H1 (cell line): ENCODE measurements around the gene TP53BP2. TPM values are rescaled to one million over a fixed set of nuclear protein-coding genes. Genes with fewer than 3 reads are reported as not detected.
A peak's percentile ranks its signal among the peaks of the same experiment; 100 is the strongest.

Experiments
- CTCF ChIA-PET: fragments of 300-600 bp; sonication (Branson Sonifier 250); formaldehyde crosslinking; loops from one replicate; lab custom pipeline; 2021; ENCODE audit not compliant: partially characterized antibody; lab: Charles Lee
- POLR2A ChIA-PET: fragments of 300-600 bp; sonication (Branson Sonifier 250); formaldehyde crosslinking; loops from one replicate; lab custom pipeline; 2021; ENCODE audit warnings: inconsistent platforms; ENCODE audit not compliant: partially characterized antibody; lab: Charles Lee
- DNase-seq, 2 experiments: peaks; one replicate each; pipeline versions ENCODE4 v3.0.0 to v3.0.0-alpha.2; 2010 to 2022; ENCODE audit warnings: low spot score in 2 of 2, low read depth in 1 of 2, mixed read lengths in 1 of 2
- FAIRE-seq: peaks from 2 replicates; lab custom pipeline; 2011; peaks lifted over from hg19 to GRCh38; lab: Jason Lieb, UNC
- H2AFZ ChIP-seq: 2 replicates; pipeline ENCODE4 v1.8.1; 2012; ENCODE audit warnings: low read length, inconsistent platforms
- H2AK5ac ChIP-seq: 2 replicates; pipeline ENCODE4 v1.6.1; 2013; ENCODE audit warnings: low read depth, low read length
- H2BK120ac ChIP-seq: replicated peaks from 2 replicates; pipeline ENCODE3; 2013; ENCODE audit warnings: low read depth, low read length, inconsistent platforms
- H2BK12ac ChIP-seq: 2 replicates; pipeline ENCODE4 v1.6.1; 2013; ENCODE audit warnings: low read depth, low read length
- H2BK15ac ChIP-seq: 2 replicates; pipeline ENCODE4 v1.6.1; 2013; ENCODE audit warnings: low read length
- H2BK20ac ChIP-seq: 2 replicates; pipeline ENCODE4 v1.6.1; 2013; ENCODE audit warnings: low read length
- H2BK5ac ChIP-seq: 2 replicates; pipeline ENCODE4 v1.6.1; 2013; ENCODE audit warnings: low read depth, low read length
- H3K14ac ChIP-seq: 2 replicates; pipeline ENCODE4 v1.6.1; 2013; ENCODE audit warnings: inconsistent platforms; ENCODE audit not compliant: insufficient read length
- H3K18ac ChIP-seq: 2 replicates; pipeline ENCODE4 v1.6.1; 2013; ENCODE audit warnings: low read length; ENCODE audit errors: extremely low read depth
- H3K23ac ChIP-seq: 2 replicates; pipeline ENCODE4 v1.6.1; 2013; ENCODE audit warnings: inconsistent platforms; ENCODE audit not compliant: insufficient read length
- H3K23me2 ChIP-seq: 2 replicates; pipeline ENCODE4 v1.6.1; 2013; ENCODE audit warnings: low read depth, low read length
- H3K27ac ChIP-seq: 2 replicates; pipeline ENCODE4 v1.6.1; 2011; ENCODE audit warnings: low read depth, low read length, inconsistent platforms
- H3K27me3 ChIP-seq, 4 experiments: replicated peaks in 1 of 4; 1 replicate in 1 of 4; 2 replicates in 3 of 4; pipeline versions ENCODE4 v1.6.1 to v1.8.1; 2011 to 2013; ENCODE audit warnings: low read length in 3 of 4, mild to moderate bottlenecking in 3 of 4, inconsistent platforms in 2 of 4, mixed read lengths in 2 of 4, moderate library complexity in 1 of 4; ENCODE audit not compliant: control insufficient read depth in 3 of 4, insufficient read depth in 3 of 4; ENCODE audit errors: extremely low read depth in 1 of 4
- H3K36me3 ChIP-seq, 4 experiments: 2 replicates each; pipeline versions ENCODE4 v1.6.1 to v1.8.1; 2011 to 2013; ENCODE audit warnings: mild to moderate bottlenecking in 4 of 4, low read length in 3 of 4, moderate library complexity in 2 of 4, control low read depth in 1 of 4, inconsistent platforms in 1 of 4; ENCODE audit not compliant: insufficient read depth in 4 of 4, control insufficient read depth in 2 of 4
- H3K4ac ChIP-seq: replicated peaks from 2 replicates; pipeline ENCODE3; 2013; ENCODE audit warnings: low read length, low read depth, mixed read lengths, inconsistent platforms; ENCODE audit not compliant: insufficient read length
- H3K4me1 ChIP-seq, 4 experiments: replicated peaks in 1 of 4; 1 replicate in 1 of 4; 2 replicates in 3 of 4; pipeline versions ENCODE4 v1.6.1 to v1.8.1; 2011 to 2013; ENCODE audit warnings: low read length in 3 of 4, inconsistent platforms in 2 of 4, mixed read lengths in 1 of 4; ENCODE audit not compliant: insufficient read depth in 4 of 4, control insufficient read depth in 3 of 4
- H3K4me2 ChIP-seq, 2 experiments: 2 replicates each; pipeline versions ENCODE4 v1.6.1 to v1.8.1; 2011 to 2013; ENCODE audit warnings: low read depth in 2 of 2, low read length in 2 of 2, control low read depth in 1 of 2, inconsistent platforms in 1 of 2, mild to moderate bottlenecking in 1 of 2; ENCODE audit not compliant: insufficient read depth in 1 of 2
- H3K4me3 ChIP-seq, 4 experiments: fragments of 200-600, 300-600 bp in 1 of 4; sonication (generic), shearing (Covaris generic), sonication (Bioruptor Twin) in 1 of 4; 2 replicates each; pipeline versions ENCODE4 v1.5.1 to v1.8.1; 2011 to 2016; ENCODE audit warnings: low read length in 4 of 4, low read depth in 3 of 4, control low read depth in 2 of 4, inconsistent platforms in 2 of 4, mild to moderate bottlenecking in 2 of 4, mixed read lengths in 1 of 4, moderate library complexity in 1 of 4; ENCODE audit not compliant: insufficient read depth in 2 of 4; ENCODE audit errors: extremely low read depth in 1 of 4
- H3K56ac ChIP-seq: replicated peaks from 2 replicates; pipeline ENCODE3; 2013; ENCODE audit warnings: low read depth, mild to moderate bottlenecking, mixed read lengths, low read length, inconsistent platforms; ENCODE audit not compliant: insufficient read length
- H3K79me1 ChIP-seq: 2 replicates; pipeline ENCODE4 v1.6.1; 2013; ENCODE audit warnings: low read depth, low read length, control low read depth
- H3K79me2 ChIP-seq, 2 experiments: 2 replicates each; pipeline versions ENCODE4 v1.6.1 to v1.8.1; 2012 to 2013; ENCODE audit warnings: low read length in 2 of 2, mild to moderate bottlenecking in 2 of 2, inconsistent platforms in 1 of 2; ENCODE audit not compliant: insufficient read depth in 2 of 2, control insufficient read depth in 1 of 2
- H3K9ac ChIP-seq, 4 experiments: replicated peaks in 1 of 4; 1 replicate in 1 of 4; 2 replicates in 3 of 4; pipeline versions ENCODE4 v1.6.1 to v1.8.1; 2011 to 2013; ENCODE audit warnings: low read depth in 3 of 4, low read length in 3 of 4, control low read depth in 2 of 4, mild to moderate bottlenecking in 2 of 4, moderate library complexity in 2 of 4, inconsistent platforms in 1 of 4; ENCODE audit errors: extremely low read depth in 1 of 4
- H3K9me3 ChIP-seq, 2 experiments: 2 replicates each; pipeline versions ENCODE4 v1.6.1 to v1.8.1; 2012 to 2013; ENCODE audit warnings: mild to moderate bottlenecking in 2 of 2, moderate library complexity in 2 of 2, control low read depth in 1 of 2, inconsistent platforms in 1 of 2, low read depth in 1 of 2, low read length in 1 of 2, mixed read lengths in 1 of 2; ENCODE audit not compliant: insufficient read depth in 2 of 2
- H4K20me1 ChIP-seq, 2 experiments: replicated peaks in 1 of 2; 2 replicates each; pipeline versions ENCODE3 to v1.8.1; 2011 to 2013; ENCODE audit warnings: inconsistent platforms in 2 of 2, low read length in 2 of 2, mild to moderate bottlenecking in 1 of 2; ENCODE audit not compliant: insufficient read depth in 2 of 2, control insufficient read depth in 1 of 2
- H4K5ac ChIP-seq: 2 replicates; pipeline ENCODE4 v1.6.1; 2013; ENCODE audit warnings: low read length, low read depth, mixed read lengths, inconsistent platforms; ENCODE audit not compliant: insufficient read length
- H4K8ac ChIP-seq: 2 replicates; pipeline ENCODE4 v1.8.0; 2013; ENCODE audit warnings: mild to moderate bottlenecking, moderate library complexity, low read length, inconsistent platforms; ENCODE audit not compliant: insufficient read depth; ENCODE audit errors: extremely low read depth
- H4K91ac ChIP-seq: replicated peaks from 2 replicates; pipeline ENCODE3; 2013; ENCODE audit warnings: low read length, mixed read lengths, inconsistent platforms; ENCODE audit not compliant: insufficient read length
- BCL11A ChIP-seq, 2 experiments: IDR thresholded peaks; one replicate each; pipeline ENCODE4 v1.6.1; 2011; ENCODE audit warnings: low read depth in 2 of 2, low read length in 2 of 2, mild to moderate bottlenecking in 2 of 2
- CBX8 ChIP-seq: fragments of 300-800, 300-1000 bp; sonication (generic); IDR thresholded peaks from 2 replicates; pipeline ENCODE4 v1.7.1; 2016; ENCODE audit warnings: low read depth, low read length, borderline replicate concordance
- GABPA ChIP-seq: IDR thresholded peaks from 2 replicates; pipeline ENCODE4 v1.6.1; 2011; ENCODE audit warnings: mild to moderate bottlenecking, low read length, moderate library complexity, borderline replicate concordance; ENCODE audit not compliant: insufficient read depth
- RAD21 ChIP-seq, 2 experiments: IDR thresholded peaks in 1 of 2; conservative IDR thresholded peaks in 1 of 2; 2 replicates each; pipeline ENCODE4 v1.6.1; 2011; ENCODE audit warnings: low read depth in 2 of 2, low read length in 2 of 2, improper control_type of control experiment in 1 of 2, inconsistent platforms in 1 of 2, mild to moderate bottlenecking in 1 of 2, moderate library complexity in 1 of 2
- WGBS, 2 experiments: shearing (Covaris generic) in 1 of 2; methylation state at CpG; one replicate each; pipeline versions ENCODE4 v1.1.6 to v1.1.7; 2013 to 2015; ENCODE audit warnings: low lambda C conversion rate in 2 of 2, mixed read lengths in 2 of 2, inconsistent platforms in 1 of 2, low coverage in 1 of 2, missing lambda C conversion rate in 1 of 2; ENCODE audit not compliant: insufficient replicate concordance in 2 of 2, insufficient coverage in 1 of 2, insufficient read length in 1 of 2; ENCODE audit errors: extremely low coverage in 1 of 2, missing lambda C conversion rate in 1 of 2; 5-methylcytosine and 5-hydroxymethylcytosine counted together
- polyA plus RNA-seq, 7 experiments: library from polyadenylated mRNA; depleted of rRNA in 3 of 7; stranded (reverse) in 5 of 7; unstranded in 2 of 7; fragments of >200 nt in 5 of 7; fragments of 200-250 nt in 2 of 7; gene quantifications; 1 replicate in 5 of 7; 2 replicates in 1 of 7; 4 replicates in 1 of 7; pipeline versions ENCODE4 v1.2.1 to v1.2.3, GENCODE V29; 2011 to 2013; ENCODE audit warnings: missing spikeins in 2 of 7, mixed read lengths in 2 of 7
- total RNA-seq: library from RNA; stranded (reverse); fragmentation: NEBNext Ultra II Directional; extraction: Animal tissue kit (Norgen Biotek cat#: 25700); gene quantifications from 2 replicates; pipeline ENCODE4 v1.2.1, GENCODE V29; 2021

TP53BP2 gene
- total and polyA plus RNA-seq, 2 of the 8 experiments (the other 6 are each of a cell fraction or from before 2014, with no cell fraction given): 18.0 to 38.7 TPM

- Histone ChIP-seq H4K20me1 (no peaks in the 10 kb centered on the region), H4K91ac (no peak overlapping the region), H2AK5ac (no peak overlapping the region), H3K79me2 (no peaks in the 10 kb centered on the region), H3K4me2 (no peak overlapping the region), H3K9ac (no peak overlapping the region), H3K4me3 (no peak overlapping the region), H2BK20ac (no peak overlapping the region), H2BK15ac (no peak overlapping the region), H3K27me3 (no peaks in the 10 kb centered on the region), H4K5ac (no peak overlapping the region), H2BK120ac (no peak overlapping the region), H3K56ac (no peak overlapping the region), H4K8ac (no peak overlapping the region), H3K23ac (no peak overlapping the region), H3K4me1 (peaks cover 0 to 5% (median 2%) of the 10 kb centered on the region in 4 experiments; a peak in 2 of 7 replicates), H2BK12ac (no peak overlapping the region; the same call in 1 of the 2 replicates), H3K27ac (no peak overlapping the region), H3K79me1 (no peaks in the 10 kb centered on the region), H2BK5ac (no peak overlapping the region), H3K4ac (no peak overlapping the region), H3K9me3 (no peaks in the 10 kb centered on the region), H2AFZ (no peak overlapping the region), H3K18ac (no peak overlapping the region), H3K23me2 (no peaks in the 10 kb centered on the region), H3K14ac (no peak overlapping the region), H3K36me3 (peaks cover 5 to 20% (median 17%) of the 10 kb centered on the region in 4 experiments)
- ChIA-PET CTCF (interaction anchor here (1.2 to 3.9 kb wide), 9 partner anchors 9 to 280 kb away, joined by 3 to 20 read pairs (median 5); no protein-coding TSS in a partner anchor), POLR2A (interaction anchor here (1.6 to 2.1 kb wide), 2 partner anchors 11 to 15 kb away, joined by 3 to 4 read pairs; no protein-coding TSS in a partner anchor)
- peak in 1 of 2 experiments; percentile 20 for DNase-seq
- FAIRE-seq: no peak
- 96% methylated on average over 2 of the region's 2 CpGs; no CpG with 5 or more reads in 1 of the 2 experiments for WGBS, 2 experiments
- TF ChIP-seq CBX8 (no peak), GABPA (no peak), BCL11A (IDR thresholded peaks at IDR 0.05; ENCODE audit: low read depth in 2 of 2, low read length in 2 of 2) (no peak), RAD21 (IDR thresholded peaks at IDR 0.05 in 1 of 2, conservative IDR thresholded peaks at IDR 0.05 in 1 of 2; ENCODE audit: low read depth in 2 of 2, low read length in 2 of 2) (no peak)
Measured at GRCh38 chr1:223771469-223771813, 74.3 kb downstream of the TP53BP2 start.
